GM12872 (cell line): Measurements from ENCODE around the gene MLANA.

Experiments used
- TF ChIP-seq, protein P1 (sequence below): IDR thresholded peaks from 3 replicates; pipeline ENCODE4 v1.5.1; 2011; ENCODE audit warnings: low read depth, mild to moderate bottlenecking, low read length, moderate library complexity; ENCODE audit not compliant: insufficient read depth

Gene MLANA

GRCh38 chr9:5884191-5884590 is 6.5 kb upstream of the MLANA start:
- TF ChIP-seq, protein P1, sequence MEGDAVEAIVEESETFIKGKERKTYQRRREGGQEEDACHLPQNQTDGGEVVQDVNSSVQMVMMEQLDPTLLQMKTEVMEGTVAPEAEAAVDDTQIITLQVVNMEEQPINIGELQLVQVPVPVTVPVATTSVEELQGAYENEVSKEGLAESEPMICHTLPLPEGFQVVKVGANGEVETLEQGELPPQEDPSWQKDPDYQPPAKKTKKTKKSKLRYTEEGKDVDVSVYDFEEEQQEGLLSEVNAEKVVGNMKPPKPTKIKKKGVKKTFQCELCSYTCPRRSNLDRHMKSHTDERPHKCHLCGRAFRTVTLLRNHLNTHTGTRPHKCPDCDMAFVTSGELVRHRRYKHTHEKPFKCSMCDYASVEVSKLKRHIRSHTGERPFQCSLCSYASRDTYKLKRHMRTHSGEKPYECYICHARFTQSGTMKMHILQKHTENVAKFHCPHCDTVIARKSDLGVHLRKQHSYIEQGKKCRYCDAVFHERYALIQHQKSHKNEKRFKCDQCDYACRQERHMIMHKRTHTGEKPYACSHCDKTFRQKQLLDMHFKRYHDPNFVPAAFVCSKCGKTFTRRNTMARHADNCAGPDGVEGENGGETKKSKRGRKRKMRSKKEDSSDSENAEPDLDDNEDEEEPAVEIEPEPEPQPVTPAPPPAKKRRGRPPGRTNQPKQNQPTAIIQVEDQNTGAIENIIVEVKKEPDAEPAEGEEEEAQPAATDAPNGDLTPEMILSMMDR: no peak

DNA sequence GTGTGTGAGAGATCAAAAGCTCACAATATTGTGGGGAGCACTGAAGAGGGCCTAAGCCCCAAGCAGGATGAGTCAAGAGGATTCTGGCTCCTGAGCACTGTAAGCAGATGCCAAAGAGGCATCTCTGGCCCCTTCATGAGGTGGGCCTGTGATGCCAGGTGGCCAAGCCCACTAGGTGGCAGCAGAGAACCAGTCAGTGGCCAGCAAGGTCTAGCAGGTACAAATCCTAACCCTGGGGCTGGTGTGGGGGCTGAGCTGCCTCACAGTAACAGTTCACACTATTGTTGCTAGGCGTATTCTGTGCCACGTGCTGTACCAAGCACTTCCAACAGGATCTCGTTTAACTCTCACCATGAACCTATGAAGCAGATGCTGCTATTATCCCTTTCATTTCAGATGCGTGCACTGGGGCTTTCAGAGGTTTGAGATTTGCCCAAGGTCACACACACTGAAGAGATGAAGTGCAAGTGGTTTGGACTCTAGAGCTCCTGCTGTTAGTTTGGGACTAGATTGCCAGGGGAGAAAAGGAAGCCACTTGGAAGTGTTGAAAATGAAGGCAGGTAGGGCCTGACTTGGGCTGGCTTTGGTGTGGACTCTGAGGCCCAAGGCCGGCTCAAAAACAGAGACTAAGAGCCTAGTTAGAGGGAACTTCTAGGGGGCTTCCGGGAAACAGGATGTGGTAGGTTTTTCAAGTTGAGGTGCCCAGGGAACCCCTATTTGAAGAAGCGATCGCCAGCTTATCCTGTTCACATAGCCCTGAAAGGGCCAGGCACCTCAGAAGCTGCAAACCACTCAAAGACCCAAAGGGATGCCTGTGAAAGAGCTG is 4.4 kb upstream of the MLANA start:
- TF ChIP-seq, protein P1: peak; percentile 98

DNA sequence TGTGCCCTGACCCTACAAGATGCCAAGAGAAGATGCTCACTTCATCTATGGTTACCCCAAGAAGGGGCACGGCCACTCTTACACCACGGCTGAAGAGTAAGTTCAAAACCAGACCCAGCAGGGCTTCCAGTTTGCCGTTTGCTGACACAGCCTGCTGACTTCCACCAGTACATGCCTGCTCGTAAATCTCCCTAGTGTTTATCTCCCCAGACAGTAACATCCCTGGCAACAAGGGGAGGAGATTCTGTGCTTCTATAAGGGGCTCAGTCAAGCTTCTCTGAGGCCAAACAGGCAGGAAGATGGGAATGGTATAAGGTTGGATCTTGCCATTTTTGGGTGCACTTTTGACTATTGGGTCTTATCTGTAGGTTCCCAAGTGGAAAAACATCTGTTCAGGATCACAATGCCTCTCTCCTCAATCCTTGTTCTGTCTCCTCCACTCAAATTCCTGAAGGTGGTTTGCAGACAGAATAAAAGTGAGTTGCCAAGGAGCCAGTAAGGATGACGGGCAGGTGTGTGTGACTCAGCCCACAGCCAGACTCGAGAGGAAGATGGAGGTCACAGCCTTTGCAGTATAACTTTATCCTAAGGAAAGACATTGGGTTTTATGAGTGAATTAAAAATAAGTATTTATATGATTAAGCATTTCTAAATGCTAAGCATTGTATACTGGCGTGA is 1.9 kb downstream of the MLANA start:
- TF ChIP-seq, protein P1: no peak

GRCh38 chr9:5893134-5893505 is 2.4 kb downstream of the MLANA start:
- TF ChIP-seq, protein P1: no peak

GRCh38 chr9:5893591-5894236 is 3.0 kb downstream of the MLANA start:
- TF ChIP-seq, protein P1: no peak

DNA sequence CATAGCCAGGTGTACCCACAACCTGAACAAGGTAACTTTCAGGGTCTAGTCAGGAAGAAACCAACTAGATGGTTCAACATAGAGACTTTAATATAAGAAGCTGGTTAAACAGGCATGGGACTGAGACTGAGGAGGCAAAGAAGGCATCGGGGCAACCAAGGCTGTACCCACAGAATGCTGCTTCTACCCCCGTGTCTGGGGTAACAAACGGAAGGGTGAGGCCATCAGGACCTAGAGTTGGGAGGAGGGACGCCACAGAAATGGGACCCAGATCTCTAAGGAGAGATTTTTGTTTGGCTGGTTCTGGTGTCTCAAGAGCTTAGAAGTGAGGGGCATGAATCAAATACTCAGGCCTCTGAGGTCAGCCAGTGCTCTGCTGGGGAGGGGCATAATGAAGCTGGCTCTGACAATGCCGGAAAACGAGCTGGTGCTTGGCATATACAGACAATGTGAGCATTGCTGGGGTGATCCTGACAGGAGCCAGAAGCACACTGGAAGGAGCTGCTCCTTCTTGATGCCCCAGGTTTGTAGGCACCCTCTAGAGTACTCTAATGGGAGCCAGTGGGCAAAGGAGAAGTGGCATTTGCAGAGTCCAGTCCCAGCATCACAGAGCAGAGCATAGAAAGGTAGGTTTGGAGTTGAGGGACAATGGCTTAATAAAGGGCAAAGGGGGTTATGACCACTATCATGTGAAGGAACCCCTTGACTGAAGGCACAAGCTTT is 3.7 kb downstream of the MLANA start:
- TF ChIP-seq, protein P1: no peak

DNA sequence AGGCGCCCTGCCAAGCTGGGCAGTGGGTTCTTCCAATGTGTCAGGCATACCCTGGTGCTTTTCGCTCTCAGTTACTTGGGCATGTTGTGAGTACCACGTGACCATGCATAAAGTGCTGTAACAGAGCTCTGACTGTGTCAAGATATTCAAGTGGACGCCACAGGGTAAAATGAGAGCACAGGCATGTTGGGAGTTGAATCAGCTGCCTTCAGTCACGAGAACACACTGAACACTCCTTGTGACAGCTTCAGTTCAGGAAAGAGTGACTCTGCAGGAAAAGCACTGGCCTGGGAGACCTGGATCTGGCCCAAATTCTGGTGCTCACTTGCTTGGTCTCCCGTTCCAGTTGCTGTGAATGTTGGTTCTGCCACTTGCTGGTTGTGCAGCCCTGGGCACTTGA is 5.1 kb downstream of the MLANA start:
- TF ChIP-seq, protein P1: no peak
